Skeletal muscle satellite cell (primary cell): ENCODE results near the gene C10orf67.
"Not testable (repeated sequence)": the region's sequence is repeated elsewhere in the genome, so short reads cannot be mapped to it uniquely, and the experiment has no call there.

Experiments used
- H3K27me3 ChIP-seq: 2 replicates; pipeline ENCODE4 v1.7.0; 2013; ENCODE audit warnings: low read length; ENCODE audit not compliant: control insufficient read depth, insufficient read depth
- H3K36me3 ChIP-seq: 2 replicates; pipeline ENCODE4 v1.7.0; 2013; ENCODE audit warnings: mild to moderate bottlenecking, control low read depth, low read length; ENCODE audit not compliant: insufficient read depth
- H3K4me1 ChIP-seq: 2 replicates; pipeline ENCODE4 v1.7.0; 2013; ENCODE audit warnings: low read length; ENCODE audit not compliant: control insufficient read depth, insufficient read depth
- H3K4me2 ChIP-seq: 2 replicates; pipeline ENCODE4 v1.7.0; 2013; ENCODE audit warnings: mild to moderate bottlenecking, low read length
- H3K4me3 ChIP-seq: 2 replicates; pipeline ENCODE4 v1.7.0; 2013; ENCODE audit warnings: low read length
- H3K9ac ChIP-seq: 2 replicates; pipeline ENCODE4 v1.7.0; 2013; ENCODE audit warnings: mild to moderate bottlenecking, low read depth, low read length, moderate library complexity
- H3K9me3 ChIP-seq: replicated peaks from 2 replicates; pipeline ENCODE4 v1.7.0; 2013; ENCODE audit warnings: mild to moderate bottlenecking, control low read depth, low read length

Gene C10orf67

DNA sequence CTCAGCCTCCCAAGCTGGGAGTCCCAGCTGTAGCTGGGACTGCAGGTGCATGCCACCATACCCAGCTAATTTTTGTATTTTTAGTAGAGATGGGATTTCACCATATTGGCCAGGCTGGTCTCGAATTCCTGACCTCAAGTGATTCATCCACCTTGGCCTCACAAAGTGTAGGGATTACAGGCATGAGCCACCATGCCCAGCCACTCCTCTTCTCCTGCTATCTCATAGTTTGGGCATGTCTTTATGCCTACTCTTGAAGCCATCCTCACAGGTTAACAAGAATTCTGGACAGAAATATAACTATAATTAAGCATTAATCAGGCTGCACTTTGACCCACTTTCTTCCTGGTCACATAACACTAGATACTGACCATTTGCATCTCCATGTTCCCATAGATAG is 28.6 kb upstream of the C10orf67 start:
- Histone ChIP-seq H3K4me1 (peaks cover 13% of the 10 kb centered on the region), H3K4me3 (no peak overlapping the region), H3K9me3 (no peaks in the 10 kb centered on the region), H3K9ac (no peak overlapping the region), H3K4me2 (no peak overlapping the region), H3K27me3 (no peaks in the 10 kb centered on the region), H3K36me3 (no peaks in the 10 kb centered on the region)

- Histone ChIP-seq H3K9me3 (no peaks in the 10 kb centered on the region), H3K9ac (no peak overlapping the region), H3K4me2 (no peak overlapping the region), H3K27me3 (no peaks in the 10 kb centered on the region), H3K4me1 (peaks cover 16% of the 10 kb centered on the region), H3K4me3 (no peak overlapping the region), H3K36me3 (no peaks in the 10 kb centered on the region)
These were observed 26.5 kb upstream of the C10orf67 start for GRCh38 chr10:23371073-23371472.

- no peaks in the 10 kb centered on the region for H3K36me3 ChIP-seq
- no peak overlapping the region for H3K9ac ChIP-seq
- no peaks in the 10 kb centered on the region for H3K9me3 ChIP-seq
- H3K27me3 ChIP-seq, result no peaks in the 10 kb centered on the region
- no peak overlapping the region for H3K4me2 ChIP-seq
- no peak overlapping the region for H3K4me3 ChIP-seq
- peaks cover 16% of the 10 kb centered on the region for H3K4me1 ChIP-seq
These were observed 25.5 kb upstream of the C10orf67 start for GRCh38 chr10:23370106-23370505.

GRCh38 chr10:23368816-23369640 is 24.4 kb upstream of the C10orf67 start:
- Histone ChIP-seq H3K9me3 (no peaks in the 10 kb centered on the region), H3K4me1 (peaks cover 16% of the 10 kb centered on the region), H3K9ac (no peak overlapping the region), H3K4me3 (no peak overlapping the region), H3K27me3 (no peaks in the 10 kb centered on the region), H3K4me2 (no peak overlapping the region), H3K36me3 (no peaks in the 10 kb centered on the region)

DNA sequence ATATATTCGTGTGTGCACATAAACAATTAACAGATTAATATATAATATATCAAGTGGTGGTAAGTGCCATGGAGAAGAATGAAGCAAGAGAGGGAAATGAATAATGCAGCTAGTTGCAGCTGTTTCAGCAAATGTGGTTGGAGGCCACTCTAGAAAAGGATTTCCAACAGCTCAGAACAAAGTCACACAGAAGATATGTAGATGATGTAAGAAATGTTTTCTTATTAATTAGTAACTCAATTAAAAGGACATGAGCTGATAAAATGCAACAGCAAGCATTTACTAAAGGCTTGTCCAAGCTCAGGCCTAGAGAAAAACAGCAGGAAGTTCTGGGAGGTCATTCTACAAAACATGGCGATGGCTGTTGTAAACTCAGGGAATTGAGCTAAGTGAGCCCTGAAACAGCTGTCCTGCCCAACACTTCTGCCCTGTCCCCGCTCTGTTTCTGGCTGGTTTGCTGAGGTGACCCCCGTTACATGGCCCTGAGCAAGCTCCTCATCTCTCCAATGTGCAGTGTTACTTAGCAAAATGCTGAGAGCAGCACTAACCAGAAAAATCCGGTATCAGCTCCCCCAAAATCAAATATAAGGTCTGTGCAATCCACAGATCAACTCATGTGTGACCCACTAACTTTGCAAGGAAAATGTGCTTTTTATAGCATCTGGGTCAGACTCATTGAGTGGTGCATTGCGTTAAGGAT is 23.4 kb upstream of the C10orf67 start:
- no peak overlapping the region for H3K9ac ChIP-seq
- H3K4me2 ChIP-seq, result no peak overlapping the region
- H3K27me3 ChIP-seq, result no peaks in the 10 kb centered on the region
- H3K36me3 ChIP-seq, result no peaks in the 10 kb centered on the region
- no peak overlapping the region for H3K4me3 ChIP-seq
- no peaks in the 10 kb centered on the region for H3K9me3 ChIP-seq
- H3K4me1 ChIP-seq, result peaks cover 16% of the 10 kb centered on the region

GRCh38 chr10:23365417-23366030 is 20.9 kb upstream of the C10orf67 start:
- not testable (repeated sequence) for H3K4me2 ChIP-seq, H3K9me3 ChIP-seq, H3K27me3 ChIP-seq, H3K4me3 ChIP-seq, H3K9ac ChIP-seq, H3K36me3 ChIP-seq
- H3K4me1 ChIP-seq, result peaks cover 16% of the 10 kb centered on the region

DNA sequence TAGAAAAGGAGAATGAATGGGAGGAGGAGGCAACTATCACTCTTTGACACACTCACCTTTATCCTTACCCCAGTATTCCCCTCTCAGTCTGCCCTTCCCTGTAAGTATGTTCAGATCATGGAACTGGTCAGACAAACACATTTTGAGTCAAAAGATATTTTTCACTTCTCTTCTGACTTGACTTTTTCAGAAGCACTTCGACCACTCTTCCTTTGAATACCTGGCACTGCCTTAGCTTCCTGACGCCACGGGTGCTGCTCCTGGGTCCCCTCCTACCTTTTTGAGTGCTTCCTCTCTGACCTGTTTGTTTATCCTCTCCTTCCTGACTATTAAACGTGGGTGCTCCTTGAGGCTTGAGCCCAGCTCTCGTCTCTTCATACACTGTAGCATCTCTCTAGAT is 19.8 kb upstream of the C10orf67 start:
- Histone ChIP-seq H3K36me3 (no peaks in the 10 kb centered on the region), H3K4me3 (no peak overlapping the region), H3K4me1 (peaks cover 8% of the 10 kb centered on the region), H3K27me3 (no peaks in the 10 kb centered on the region), H3K4me2 (no peak overlapping the region), H3K9ac (no peak overlapping the region), H3K9me3 (no peaks in the 10 kb centered on the region)

DNA sequence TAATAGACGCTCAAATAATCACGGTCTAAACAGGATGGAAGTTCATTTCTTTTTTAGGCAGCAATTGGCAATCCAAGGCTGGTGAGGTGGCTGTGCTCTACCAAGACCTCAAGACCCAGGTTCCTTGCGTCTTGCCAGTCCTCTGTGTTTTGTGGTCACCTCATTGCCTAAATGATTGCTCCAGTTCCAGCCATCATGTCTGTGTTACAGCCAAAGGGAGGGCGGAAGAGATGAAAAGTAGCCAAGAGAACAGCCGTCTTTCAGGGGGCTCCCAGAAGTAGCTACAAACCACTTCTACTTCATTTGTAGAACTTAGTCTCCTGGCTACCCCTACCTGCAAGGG is 19.2 kb upstream of the C10orf67 start:
- Histone ChIP-seq H3K9ac (no peak overlapping the region), H3K27me3 (no peaks in the 10 kb centered on the region), H3K4me1 (peaks cover 8% of the 10 kb centered on the region), H3K4me2 (no peak overlapping the region), H3K4me3 (no peak overlapping the region), H3K36me3 (no peaks in the 10 kb centered on the region), H3K9me3 (no peaks in the 10 kb centered on the region)

GRCh38 chr10:23362879-23363792 is 18.5 kb upstream of the C10orf67 start:
- H3K9me3 ChIP-seq, result no peaks in the 10 kb centered on the region
- H3K4me2 ChIP-seq, result no peak overlapping the region
- H3K27me3 ChIP-seq, result no peaks in the 10 kb centered on the region
- H3K36me3 ChIP-seq, result no peaks in the 10 kb centered on the region
- peaks cover 4% of the 10 kb centered on the region for H3K4me1 ChIP-seq
- H3K9ac ChIP-seq, result no peak overlapping the region
- H3K4me3 ChIP-seq, result no peak overlapping the region

- Histone ChIP-seq H3K36me3 (no peaks in the 10 kb centered on the region), H3K9ac (no peak overlapping the region), H3K9me3 (no peaks in the 10 kb centered on the region), H3K4me2 (no peak overlapping the region), H3K4me3 (no peak overlapping the region), H3K27me3 (no peaks in the 10 kb centered on the region), H3K4me1 (no peaks in the 10 kb centered on the region)
These were observed 17.7 kb upstream of the C10orf67 start for GRCh38 chr10:23362069-23362830.
